BLaER1 treated with 17β-estradiol and CSF1 and Interleukin-3, amounts not matched to agents 10 nM and 100 nM (cell line): ENCODE results near the gene VWC2.
A peak's percentile ranks its signal among the peaks of the same experiment; 100 is the strongest.

Experiments
- H3K27ac ChIP-seq, 11 experiments: shearing (Covaris generic); formaldehyde crosslinking; 2 replicates each; pipeline ENCODE4 v1.8.1; 2022
- H3K27me3 ChIP-seq, 11 experiments: shearing (Covaris generic); formaldehyde crosslinking; 2 replicates each; pipeline ENCODE4 v1.8.1; 2022
- H3K36me3 ChIP-seq, 11 experiments: shearing (Covaris generic); formaldehyde crosslinking; 2 replicates each; pipeline ENCODE4 v1.8.1; 2022
- H3K4me1 ChIP-seq, 10 experiments: shearing (Covaris generic); formaldehyde crosslinking; 2 replicates each; pipeline ENCODE4 v1.8.1; 2022
- H3K4me2 ChIP-seq, 11 experiments: shearing (Covaris generic); formaldehyde crosslinking; 2 replicates each; pipeline ENCODE4 v1.8.1; 2022
- H3K4me3 ChIP-seq, 10 experiments: shearing (Covaris generic); formaldehyde crosslinking; 2 replicates each; pipeline ENCODE4 v1.8.1; 2022
- H3K9ac ChIP-seq, 11 experiments: shearing (Covaris generic); formaldehyde crosslinking; 2 replicates each; pipeline ENCODE4 v1.8.1; 2022
- H3K9me3 ChIP-seq, 11 experiments: shearing (Covaris generic); formaldehyde crosslinking; replicated peaks in 1 of 11; 2 replicates each; pipeline ENCODE4 v1.8.1; 2022
- H4K20me1 ChIP-seq, 11 experiments: shearing (Covaris generic); formaldehyde crosslinking; 2 replicates each; pipeline ENCODE4 v1.8.1; 2022
- Cebpa-rat ChIP-seq, 11 experiments: shearing (Covaris generic); IDR thresholded peaks; 2 replicates each; pipeline ENCODE4 v1.8.1; 2022

The VWC2 gene

GRCh38 chr7:49775949-49776443, 2.6 kb downstream of the VWC2 start:
- no peaks in the 10 kb centered on the region; a peak in 1 of 22 replicates for H3K9me3 ChIP-seq
- no peak overlapping the region for H3K27ac ChIP-seq
- H3K27me3 ChIP-seq = peaks cover 73 to 90% (median 83%) of the 10 kb centered on the region in 11 experiments
- peaks cover 26 to 40% (median 33%) of the 10 kb centered on the region in 10 experiments for H3K4me1 ChIP-seq
- H3K9ac ChIP-seq = peak overlapping the region in 9 of 11 experiments; percentile 8 to 61 (median 30); a peak in 12 of 22 replicates
- no peak for TF ChIP-seq Cebpa-rat (IDR thresholded peaks at IDR 0.05)
- H3K4me3 ChIP-seq = peak overlapping the region; percentile 55 to 78 (median 67)
- H3K4me2 ChIP-seq = peak overlapping the region; percentile 96 to 100 (median 99)
- no peaks in the 10 kb centered on the region for H3K36me3 ChIP-seq
- peaks cover 0 to 29% (median 17%) of the 10 kb centered on the region in 11 experiments; a peak in 16 of 22 replicates for H4K20me1 ChIP-seq

DNA sequence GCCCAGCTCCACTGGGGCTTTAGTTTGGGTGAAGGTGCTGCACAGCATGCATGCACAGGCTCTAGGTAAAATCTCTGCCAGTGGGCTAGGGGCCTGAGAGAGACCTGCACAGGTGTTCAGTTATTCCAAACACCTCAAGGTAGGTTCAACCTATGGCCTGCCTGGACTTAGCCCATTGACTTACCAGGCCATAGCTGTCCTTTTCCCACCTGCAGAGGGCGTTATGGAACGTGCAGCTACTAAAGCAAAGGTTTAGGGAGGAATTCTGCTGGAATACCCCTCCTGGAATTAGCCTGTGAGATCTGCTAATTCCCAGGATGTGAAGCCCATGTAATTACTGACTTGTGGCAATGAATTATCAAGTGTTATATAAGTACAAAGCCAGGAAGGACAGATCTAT, 3.6 kb downstream of the VWC2 start:
- peaks cover 0 to 29% (median 17%) of the 10 kb centered on the region in 11 experiments; a peak in 16 of 22 replicates for H4K20me1 ChIP-seq
- no peaks in the 10 kb centered on the region for H3K36me3 ChIP-seq
- peaks cover 26 to 40% (median 33%) of the 10 kb centered on the region in 10 experiments for H3K4me1 ChIP-seq
- H3K4me3 ChIP-seq = no peak overlapping the region
- no peak overlapping the region for H3K4me2 ChIP-seq
- no peaks in the 10 kb centered on the region; a peak in 1 of 22 replicates for H3K9me3 ChIP-seq
- peaks cover 63 to 80% (median 73%) of the 10 kb centered on the region in 11 experiments for H3K27me3 ChIP-seq
- H3K27ac ChIP-seq = no peak overlapping the region
- no peak for TF ChIP-seq Cebpa-rat (IDR thresholded peaks at IDR 0.05)
- no peak overlapping the region for H3K9ac ChIP-seq

GRCh38 chr7:49778731-49779270, 5.4 kb downstream of the VWC2 start:
- Histone ChIP-seq H3K27me3 (peaks cover 45 to 62% (median 55%) of the 10 kb centered on the region in 11 experiments), H4K20me1 (peaks cover 0 to 21% (median 12%) of the 10 kb centered on the region in 11 experiments; a peak in 16 of 22 replicates), H3K4me3 (no peak overlapping the region), H3K27ac (no peak overlapping the region), H3K4me2 (peak overlapping the region in 2 of 11 experiments; percentile 27 to 39; a peak in 4 of 22 replicates), H3K4me1 (peaks cover 19 to 29% (median 21%) of the 10 kb centered on the region in 10 experiments), H3K9ac (no peak overlapping the region), H3K9me3 (no peaks in the 10 kb centered on the region; a peak in 1 of 22 replicates), H3K36me3 (no peaks in the 10 kb centered on the region)
- no peak for TF ChIP-seq Cebpa-rat (IDR thresholded peaks at IDR 0.05)

DNA sequence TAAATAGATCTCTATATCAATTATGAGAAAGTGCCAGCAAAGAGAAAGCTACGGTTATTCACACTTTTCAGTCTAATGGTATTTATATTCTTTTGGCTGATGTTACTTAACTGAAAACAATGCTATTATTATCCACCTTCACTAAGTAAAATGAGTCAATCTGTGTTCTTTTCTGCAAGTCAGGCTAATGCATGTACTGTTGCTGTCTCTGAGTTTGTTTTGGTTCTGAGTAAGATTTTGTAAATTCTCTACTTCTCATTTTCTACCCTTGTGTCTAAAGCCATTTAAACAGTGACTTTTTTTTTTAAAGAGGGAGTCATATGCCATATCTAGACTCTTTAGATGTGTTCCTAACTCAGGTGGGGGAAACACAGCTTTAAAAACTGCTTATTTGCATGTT, 7.5 kb downstream of the VWC2 start:
- no peak overlapping the region for H3K27ac ChIP-seq
- no peak for TF ChIP-seq Cebpa-rat (IDR thresholded peaks at IDR 0.05)

DNA sequence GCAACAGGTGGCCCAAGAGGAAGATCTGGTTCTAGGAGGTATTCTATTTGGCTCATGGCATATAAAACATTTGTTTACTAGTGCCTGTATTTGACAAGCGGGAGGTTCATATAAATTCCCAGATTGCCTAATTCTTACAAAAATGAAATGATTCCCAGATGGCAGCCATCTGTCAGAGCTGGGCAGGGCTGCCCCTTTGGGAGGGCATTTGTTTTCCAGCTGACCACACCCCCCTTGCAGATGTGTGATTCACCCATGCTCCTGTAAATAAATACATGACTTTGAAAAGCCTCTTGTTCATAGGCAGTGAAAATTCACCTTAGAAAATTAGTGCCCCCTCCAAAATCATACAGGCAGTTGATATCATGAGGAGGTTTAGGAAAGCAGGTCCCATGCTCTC, 8.6 kb downstream of the VWC2 start:
- Histone ChIP-seq H3K36me3 (no peaks in the 10 kb centered on the region), H3K9me3 (peaks cover 0 to 13% (median 7%) of the 10 kb centered on the region in 11 experiments; a peak in 4 of 22 replicates), H4K20me1 (no peaks in the 10 kb centered on the region; a peak in 1 of 22 replicates), H3K27ac (no peak overlapping the region), H3K4me1 (peaks cover 0 to 10% (median 0%) of the 10 kb centered on the region in 10 experiments; a peak in 6 of 20 replicates), H3K27me3 (peaks cover 13 to 30% (median 23%) of the 10 kb centered on the region in 11 experiments), H3K4me2 (no peak overlapping the region), H3K9ac (no peak overlapping the region), H3K4me3 (no peak overlapping the region)
- TF ChIP-seq Cebpa-rat (IDR thresholded peaks at IDR 0.05) = no peak

More for the DNA sequence above, 7.5 kb downstream of the VWC2 start:
- peaks cover under 1 to 12% (median 2%) of the 10 kb centered on the region in 10 experiments; a peak in 14 of 20 replicates for H3K4me1 ChIP-seq
- peaks cover 0 to 3% (median 0%) of the 10 kb centered on the region in 11 experiments; a peak in 4 of 22 replicates for H4K20me1 ChIP-seq
- no peak overlapping the region for H3K4me2 ChIP-seq
- H3K36me3 ChIP-seq = no peaks in the 10 kb centered on the region
- peaks cover 0 to 2% (median 0%) of the 10 kb centered on the region in 11 experiments; a peak in 3 of 22 replicates for H3K9me3 ChIP-seq
- H3K9ac ChIP-seq = no peak overlapping the region
- peaks cover 23 to 41% (median 34%) of the 10 kb centered on the region in 11 experiments for H3K27me3 ChIP-seq
- H3K4me3 ChIP-seq = no peak overlapping the region

DNA sequence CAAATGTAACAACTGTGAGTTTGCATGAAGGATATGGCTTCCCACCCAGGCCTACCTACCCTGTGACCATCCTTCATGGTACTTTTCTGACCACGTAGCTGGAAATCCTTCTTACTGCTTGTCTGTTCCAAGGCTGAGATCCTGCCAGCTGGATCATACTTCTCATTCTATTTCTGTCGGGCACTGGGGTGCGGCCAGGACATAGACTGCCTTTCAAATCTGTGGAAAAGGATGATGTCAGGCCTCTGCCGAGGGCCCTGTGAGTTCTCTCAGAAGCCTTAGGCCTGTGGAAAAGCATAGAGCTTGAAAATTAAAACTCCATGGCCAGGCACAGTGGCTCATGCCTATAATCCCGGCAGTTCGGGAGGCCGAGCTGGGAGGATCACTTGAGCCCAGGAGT, 10.0 kb downstream of the VWC2 start:
- TF ChIP-seq Cebpa-rat (IDR thresholded peaks at IDR 0.05) = no peak
- Histone ChIP-seq H3K9ac (no peak overlapping the region), H3K27ac (no peak overlapping the region)

GRCh38 chr7:49787980-49788379, 14.5 kb downstream of the VWC2 start:
- no peaks in the 10 kb centered on the region for H3K27me3 ChIP-seq
- H3K4me1 ChIP-seq = no peaks in the 10 kb centered on the region
- no peaks in the 10 kb centered on the region for H3K36me3 ChIP-seq
- H4K20me1 ChIP-seq = no peaks in the 10 kb centered on the region
- H3K27ac ChIP-seq = no peak overlapping the region
- H3K4me3 ChIP-seq = no peak overlapping the region
- TF ChIP-seq Cebpa-rat (IDR thresholded peaks at IDR 0.05) = no peak
- H3K9me3 ChIP-seq = peaks cover 0 to 13% (median 7%) of the 10 kb centered on the region in 11 experiments; a peak in 4 of 22 replicates
- H3K9ac ChIP-seq = no peak overlapping the region
- no peak overlapping the region for H3K4me2 ChIP-seq

More for the DNA sequence above, 10.0 kb downstream of the VWC2 start:
- Histone ChIP-seq H3K9me3 (peaks cover 0 to 13% (median 7%) of the 10 kb centered on the region in 11 experiments; a peak in 4 of 22 replicates), H3K4me1 (peaks cover 0 to 8% (median 0%) of the 10 kb centered on the region in 10 experiments; a peak in 6 of 20 replicates), H3K27me3 (peaks cover 0 to 16% (median 9%) of the 10 kb centered on the region in 11 experiments; a peak in 15 of 22 replicates), H3K4me2 (no peak overlapping the region), H3K4me3 (no peak overlapping the region), H3K36me3 (no peaks in the 10 kb centered on the region), H4K20me1 (no peaks in the 10 kb centered on the region)

- no peak overlapping the region for H3K9ac ChIP-seq
- H3K9me3 ChIP-seq = peaks cover 0 to 13% (median 7%) of the 10 kb centered on the region in 11 experiments; a peak in 4 of 22 replicates
- no peak overlapping the region for H3K27ac ChIP-seq
- H3K4me3 ChIP-seq = no peak overlapping the region
- H4K20me1 ChIP-seq = no peaks in the 10 kb centered on the region
- no peaks in the 10 kb centered on the region for H3K36me3 ChIP-seq
- no peak overlapping the region for H3K4me2 ChIP-seq
- H3K4me1 ChIP-seq = no peaks in the 10 kb centered on the region
- H3K27me3 ChIP-seq = no peaks in the 10 kb centered on the region
- no peak for TF ChIP-seq Cebpa-rat (IDR thresholded peaks at IDR 0.05)
Measured at GRCh38 chr7:49788455-49789059, 15.1 kb downstream of the VWC2 start.

- H3K4me1 ChIP-seq = no peaks in the 10 kb centered on the region
- no peaks in the 10 kb centered on the region for H4K20me1 ChIP-seq
- H3K9ac ChIP-seq = no peak overlapping the region
- no peak overlapping the region for H3K27ac ChIP-seq
- no peak overlapping the region for H3K4me3 ChIP-seq
- peaks cover 0 to 13% (median 7%) of the 10 kb centered on the region in 11 experiments; a peak in 4 of 22 replicates for H3K9me3 ChIP-seq
- no peaks in the 10 kb centered on the region for H3K36me3 ChIP-seq
- H3K4me2 ChIP-seq = no peak overlapping the region
- no peaks in the 10 kb centered on the region for H3K27me3 ChIP-seq
- no peak for TF ChIP-seq Cebpa-rat (IDR thresholded peaks at IDR 0.05)
Measured at GRCh38 chr7:49789736-49790135, 16.3 kb downstream of the VWC2 start.
